GM19455 (cell line): ENCODE data around the gene CCDC47.
"Not testable (repeated sequence)": the region's sequence is repeated elsewhere in the genome, so short reads cannot be mapped to it uniquely, and the experiment has no call there.

Experiments used
- ATAC-seq: cut with Tn5 transposase; IDR thresholded peaks from one replicate; pipeline ENCODE4 v1.9.1; 2021; ENCODE audit not compliant: unreplicated experiment

The CCDC47 gene

DNA sequence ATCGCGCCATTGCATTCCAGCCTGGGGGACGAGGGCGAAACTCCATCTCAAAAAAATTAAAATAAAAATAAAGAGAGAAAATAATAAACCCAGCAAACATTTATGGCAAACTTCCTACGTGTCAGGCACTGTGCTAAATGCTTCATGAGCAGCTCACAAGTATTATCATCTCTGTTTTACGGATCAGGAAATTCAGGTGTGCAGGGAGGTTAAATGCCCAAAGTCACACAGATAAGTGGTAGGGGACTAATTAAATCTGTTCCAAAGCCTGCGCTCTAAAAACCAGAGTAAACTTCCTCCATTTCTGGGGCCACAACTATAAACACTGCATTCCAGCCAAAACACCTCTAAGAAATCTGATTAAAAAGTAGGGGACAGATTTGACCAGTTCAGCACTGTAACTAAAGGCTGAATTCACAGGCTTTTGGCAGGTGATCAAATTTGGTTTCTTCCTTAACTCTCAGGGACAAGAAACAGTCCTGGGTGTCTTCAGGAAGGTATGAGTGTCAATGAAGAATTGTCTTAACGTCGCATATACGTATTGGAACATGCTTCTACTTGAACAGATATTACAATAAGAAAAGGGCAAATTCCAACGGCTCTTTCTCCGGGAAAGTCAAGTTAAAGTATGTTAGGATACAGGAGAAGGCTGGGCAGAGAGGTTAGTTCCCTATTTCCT is 32.8 kb downstream of the CCDC47 start:
- ATAC-seq, result no peak

DNA sequence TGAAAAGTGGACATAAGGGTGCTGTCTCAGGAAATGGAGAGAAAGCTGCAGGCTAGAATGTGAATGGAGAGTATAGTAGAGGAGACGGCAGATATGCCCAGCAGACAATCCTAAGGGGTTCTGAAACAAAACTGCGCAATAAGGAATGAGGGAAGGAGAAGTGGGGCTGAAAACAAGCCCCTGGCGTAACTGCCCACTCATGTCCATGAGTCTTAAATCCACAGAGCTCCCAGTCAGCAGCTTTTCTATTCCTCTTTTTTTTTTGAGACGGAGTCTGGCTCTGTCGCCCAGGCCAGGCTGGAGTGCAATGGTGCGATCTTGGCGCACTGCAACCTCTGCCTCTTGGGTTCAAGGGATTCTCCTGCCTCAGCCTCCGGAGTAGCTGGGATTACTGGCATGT is 37.7 kb downstream of the CCDC47 start:
- ATAC-seq, result no peak

GRCh38 chr17:63722403-63722802 is 51.0 kb downstream of the CCDC47 start:
- ATAC-seq, result no peak

DNA sequence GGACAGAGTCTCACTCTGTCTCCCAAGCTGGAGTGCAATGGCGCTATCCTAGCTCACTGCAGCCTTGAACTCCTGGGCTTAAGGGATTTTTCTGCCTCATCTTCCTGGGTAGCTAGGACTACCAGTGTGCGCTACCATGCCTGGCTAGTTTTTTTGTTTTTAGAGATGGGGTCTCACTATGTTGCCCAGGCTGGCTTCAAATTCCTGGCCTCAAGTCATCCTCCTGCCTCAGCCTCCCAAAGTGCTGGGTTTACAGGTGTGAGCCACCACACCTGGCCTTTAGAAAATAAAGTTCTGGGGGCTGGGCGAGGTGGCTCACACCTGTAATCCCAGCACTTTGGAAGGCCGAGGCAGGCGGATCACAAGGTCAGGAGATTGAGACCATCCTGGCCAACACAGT is 53.2 kb downstream of the CCDC47 start:
- not testable (repeated sequence) for ATAC-seq

DNA sequence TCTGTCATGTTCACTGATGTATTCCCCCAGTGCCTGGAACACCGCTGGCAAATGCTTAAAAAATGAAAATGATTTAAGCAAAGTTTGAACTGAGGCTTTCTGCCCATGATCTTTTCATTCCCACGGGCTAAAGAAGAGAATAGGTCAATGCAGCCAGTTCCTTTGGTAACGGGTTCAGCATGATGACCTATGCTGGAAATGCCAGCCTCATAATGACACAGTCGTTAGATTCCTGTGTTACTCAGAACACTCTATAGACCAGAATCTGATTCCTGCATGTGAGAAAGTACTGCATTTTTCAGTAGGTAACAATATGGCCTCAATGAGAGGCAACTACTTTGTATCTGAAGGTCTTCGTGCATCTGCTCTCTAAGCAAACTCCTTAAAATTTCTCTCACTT is 54.4 kb downstream of the CCDC47 start:
- ATAC-seq, result no peak

- no peak for ATAC-seq
Measured at GRCh38 chr17:63716426-63716825, 57.0 kb downstream of the CCDC47 start.

- ATAC-seq, result no peak
Measured at GRCh38 chr17:63714550-63715277, 58.7 kb downstream of the CCDC47 start.

GRCh38 chr17:63709110-63709509 is 64.3 kb downstream of the CCDC47 start:
- no peak for ATAC-seq

GRCh38 chr17:63707151-63707550 is 66.2 kb downstream of the CCDC47 start:
- ATAC-seq, result no peak

DNA sequence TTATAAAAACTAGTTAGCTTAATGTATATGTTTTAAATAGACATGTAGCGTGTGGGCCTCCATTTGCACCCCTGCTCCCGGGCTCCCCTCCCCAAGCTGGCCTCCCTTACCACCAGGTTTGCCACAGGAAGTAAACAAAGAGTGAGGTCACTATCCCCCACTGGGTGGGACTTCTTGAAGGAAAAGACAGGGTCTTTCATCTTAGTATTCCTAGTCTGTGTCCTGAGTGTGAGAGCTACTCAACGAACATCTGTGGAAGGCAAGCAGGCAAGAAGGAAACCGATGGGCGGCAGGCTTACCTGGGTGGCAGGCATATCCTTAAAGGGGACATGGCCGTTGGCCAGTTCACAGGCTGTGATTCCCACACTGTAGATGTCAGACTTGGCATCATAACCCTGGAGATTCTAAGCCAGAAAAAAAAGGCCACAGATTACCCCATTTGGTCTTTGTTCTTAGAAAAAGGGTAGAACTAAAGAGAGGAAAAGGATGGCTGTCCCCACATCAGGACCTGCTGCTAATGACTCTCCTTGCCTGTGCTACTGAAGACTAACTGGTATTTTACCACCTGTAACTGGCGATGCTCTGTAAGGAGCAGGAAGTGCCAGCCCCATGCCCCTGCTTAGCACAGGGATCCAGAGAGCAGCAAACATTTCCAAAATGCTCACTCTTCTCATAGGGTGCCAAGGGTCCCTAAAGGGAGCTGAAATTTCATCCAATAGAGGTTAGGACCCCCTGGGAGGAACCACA is 66.9 kb downstream of the CCDC47 start:
- no peak for ATAC-seq

- ATAC-seq, result no peak
Measured at GRCh38 chr17:63705657-63706056, 67.7 kb downstream of the CCDC47 start.

GRCh38 chr17:63704836-63705235 is 68.6 kb downstream of the CCDC47 start:
- no peak for ATAC-seq

DNA sequence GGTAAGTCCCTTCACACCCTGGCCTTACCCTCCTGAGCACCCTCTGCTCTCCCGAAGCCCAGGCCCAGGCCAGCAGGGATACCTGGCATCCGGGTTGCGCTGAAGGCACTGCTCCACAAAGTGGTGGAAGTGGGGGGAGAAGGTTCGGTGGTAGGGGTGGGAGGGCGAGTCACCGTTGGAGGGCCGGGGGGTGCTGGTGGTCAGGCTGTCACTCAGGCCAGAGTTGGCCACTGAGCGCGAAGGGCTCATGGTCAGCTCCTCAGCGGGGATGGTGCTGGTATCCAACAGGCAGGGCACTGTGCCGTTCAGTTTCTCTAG is 69.2 kb downstream of the CCDC47 start:
- no peak for ATAC-seq

DNA sequence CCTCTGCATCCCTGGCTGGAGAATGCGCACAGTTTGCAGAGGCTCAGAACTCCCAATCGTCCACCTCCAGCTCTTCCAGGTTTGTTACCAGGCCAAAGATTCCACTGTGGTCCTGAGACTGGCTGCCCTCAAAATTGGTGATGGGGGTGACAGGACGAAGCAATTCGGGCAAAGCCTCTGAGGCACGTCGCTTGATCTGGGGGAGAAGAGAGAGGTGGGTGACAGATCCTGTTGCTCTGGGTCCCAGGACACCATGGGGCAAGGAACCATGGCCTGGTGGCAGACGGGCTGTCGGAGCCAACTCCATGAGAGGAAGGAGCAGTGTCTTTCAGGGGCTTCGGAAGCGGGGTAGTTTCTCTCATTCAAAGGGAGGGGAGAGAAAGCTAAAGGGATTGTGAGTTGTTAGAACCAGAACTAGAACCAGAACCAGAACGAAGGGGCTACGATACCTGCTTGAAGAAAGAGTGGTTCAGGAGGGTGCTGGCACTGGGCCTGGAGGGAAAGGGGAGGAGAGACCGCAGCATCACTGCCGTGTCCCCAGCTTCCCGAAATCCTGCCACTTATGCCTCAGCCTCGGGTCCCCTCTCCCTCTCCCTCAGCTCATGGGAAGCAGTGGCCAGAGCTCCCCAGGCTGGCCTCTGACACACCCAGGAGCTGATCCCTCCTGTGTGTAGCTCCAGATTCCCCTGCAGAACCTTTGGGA is 69.7 kb downstream of the CCDC47 start:
- no peak for ATAC-seq

DNA sequence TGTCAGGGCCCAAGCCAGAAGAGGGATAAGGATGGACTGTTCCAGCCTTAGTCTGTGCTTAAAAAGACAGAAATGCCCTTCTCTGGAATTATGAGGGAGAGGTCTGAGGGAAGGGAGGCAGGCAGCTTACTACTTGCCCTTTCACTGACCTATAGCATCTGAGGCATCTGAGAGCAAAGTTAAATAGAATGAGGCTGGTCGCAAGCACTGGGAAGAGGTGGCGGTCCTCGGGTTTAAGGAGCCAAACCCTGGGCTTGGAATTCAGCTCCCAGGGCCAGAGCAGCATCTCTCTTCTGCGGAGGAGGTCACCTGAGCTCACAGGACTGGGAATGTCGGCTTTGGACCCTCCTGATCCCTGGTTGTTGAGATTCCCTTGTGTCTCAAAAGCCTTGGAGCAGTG is 70.4 kb downstream of the CCDC47 start:
- no peak for ATAC-seq

- no peak for ATAC-seq
Measured at GRCh38 chr17:63702721-63703015, 70.7 kb downstream of the CCDC47 start.

DNA sequence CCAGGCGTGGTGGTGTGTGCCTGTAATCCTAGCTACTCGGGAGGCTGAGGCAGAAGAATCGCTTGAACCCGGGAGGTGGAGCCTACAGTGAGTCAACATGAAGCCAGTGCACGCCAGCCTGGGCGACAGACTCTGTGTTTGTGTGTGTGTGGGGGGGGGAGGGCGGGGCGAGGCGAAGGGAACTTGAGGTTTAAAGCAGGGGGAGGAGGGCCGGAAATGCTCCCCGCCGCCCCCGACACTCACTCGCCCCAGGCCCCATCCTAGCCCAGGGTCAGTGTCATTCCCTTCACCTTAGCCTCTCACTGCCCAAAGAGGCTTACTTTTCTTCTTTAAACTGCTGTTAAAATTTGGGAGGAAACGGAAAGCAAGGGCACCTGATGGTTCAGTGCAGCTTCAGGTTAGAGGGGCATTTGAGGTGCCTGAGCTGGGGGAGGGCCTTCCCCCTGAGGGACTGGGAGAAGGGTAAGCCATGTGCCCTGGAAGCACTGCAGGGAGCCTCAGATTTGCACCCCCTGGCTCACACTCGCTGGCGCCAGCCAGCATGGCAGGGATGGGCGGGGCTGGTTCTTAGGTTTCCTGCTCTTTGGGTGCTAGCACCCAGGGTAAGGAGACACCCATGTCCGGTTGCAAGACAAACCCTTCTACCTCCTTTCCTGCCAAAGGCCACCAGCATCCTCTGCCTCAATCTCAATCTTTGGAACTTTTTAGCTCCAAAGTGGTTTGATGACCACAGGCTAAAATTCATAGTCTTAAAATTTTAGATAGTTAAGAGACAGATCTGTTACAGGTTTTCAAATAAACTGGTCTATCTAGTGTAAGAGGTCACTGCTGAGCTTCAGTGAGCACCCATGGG is 71.3 kb downstream of the CCDC47 start:
- no peak for ATAC-seq

- no peak for ATAC-seq
Measured at GRCh38 chr17:63701456-63701820, 72.0 kb downstream of the CCDC47 start.

GRCh38 chr17:63700528-63701455 is 72.6 kb downstream of the CCDC47 start:
- ATAC-seq, result no peak
